ENCODE measurements around the gene ZFP1.
A peak's percentile ranks its signal among the peaks of the same experiment; 100 is the strongest.

Gene ZFP1

GRCh38 chr16:75148311-75149195 is at the start of gene ZFP1:
Gene ZFP1 (plus strand): TSS chr16:75148524. CDS start chr16:75152952, 4,428 bp downstream.
- peak; percentile 98 for DNase-seq (ENCODE audit: low spot score)

- no peak for DNase-seq (ENCODE audit: low spot score)
These were observed 49.2 kb upstream of the ZFP1 start for GRCh38 chr16:75099075-75099667.

- DNase-seq (ENCODE audit: low spot score): no peak
These were observed 48.4 kb upstream of the ZFP1 start for GRCh38 chr16:75099738-75100602.

- DNase-seq (ENCODE audit: low spot score): no peak
These were observed 47.7 kb upstream of the ZFP1 start for GRCh38 chr16:75100603-75100990.

GRCh38 chr16:75101635-75102034 is 46.7 kb upstream of the ZFP1 start:
- DNase-seq (ENCODE audit: low spot score): no peak

GRCh38 chr16:75102595-75102994 is 45.7 kb upstream of the ZFP1 start:
- DNase-seq (ENCODE audit: low spot score): no peak

GRCh38 chr16:75103994-75104393 is 44.3 kb upstream of the ZFP1 start:
- DNase-seq (ENCODE audit: low spot score): no peak

- no peak for DNase-seq (ENCODE audit: low spot score)
These were observed 43.5 kb upstream of the ZFP1 start for GRCh38 chr16:75104836-75105235.

- peak; percentile 30 for DNase-seq (ENCODE audit: low spot score)
These were observed 42.8 kb upstream of the ZFP1 start for GRCh38 chr16:75105306-75106061.

GRCh38 chr16:75106351-75107274 is 41.7 kb upstream of the ZFP1 start:
- no peak for DNase-seq (ENCODE audit: low spot score)

- no peak for DNase-seq (ENCODE audit: low spot score)
These were observed 40.8 kb upstream of the ZFP1 start for GRCh38 chr16:75107505-75107904.

- DNase-seq (ENCODE audit: low spot score): peak; percentile 87
These were observed 39.3 kb upstream of the ZFP1 start for GRCh38 chr16:75108792-75109731.

- DNase-seq (ENCODE audit: low spot score): no peak
These were observed 38.5 kb upstream of the ZFP1 start for GRCh38 chr16:75109732-75110243.

- peak; percentile 92 for DNase-seq (ENCODE audit: low spot score)
These were observed 37.4 kb upstream of the ZFP1 start for GRCh38 chr16:75110637-75111513.

- DNase-seq (ENCODE audit: low spot score): no peak
These were observed 36.8 kb upstream of the ZFP1 start for GRCh38 chr16:75111514-75111940.

GRCh38 chr16:75111961-75112733 is 36.2 kb upstream of the ZFP1 start:
- DNase-seq (ENCODE audit: low spot score): no peak

- DNase-seq (ENCODE audit: low spot score): no peak
These were observed 35.4 kb upstream of the ZFP1 start for GRCh38 chr16:75112734-75113491.
